Left renal pelvis (tissue), 4 donors: ENCODE data around the gene GRID2. TPM values are rescaled to one million over a fixed set of nuclear protein-coding genes. Genes with fewer than 3 reads are reported as not detected.

ENCODE experiments used
- DNase-seq, 4 donors: peaks; one replicate each; pipeline ENCODE4 v3.0.0-alpha.2; 2013; ENCODE audit warnings: low read depth in 4 of 4, low spot score in 3 of 4
- polyA plus RNA-seq, 4 donors: library from polyadenylated mRNA; unstranded; fragments of 120-200 nt; gene quantifications; one replicate each; pipeline ENCODE4 v1.2.1, GENCODE V29; 2013; ENCODE audit not compliant: insufficient read length in 4 of 4

Gene GRID2
- polyA plus RNA-seq, 4 donors = 2.9 to 7.1 (median 3.4) TPM

DNA sequence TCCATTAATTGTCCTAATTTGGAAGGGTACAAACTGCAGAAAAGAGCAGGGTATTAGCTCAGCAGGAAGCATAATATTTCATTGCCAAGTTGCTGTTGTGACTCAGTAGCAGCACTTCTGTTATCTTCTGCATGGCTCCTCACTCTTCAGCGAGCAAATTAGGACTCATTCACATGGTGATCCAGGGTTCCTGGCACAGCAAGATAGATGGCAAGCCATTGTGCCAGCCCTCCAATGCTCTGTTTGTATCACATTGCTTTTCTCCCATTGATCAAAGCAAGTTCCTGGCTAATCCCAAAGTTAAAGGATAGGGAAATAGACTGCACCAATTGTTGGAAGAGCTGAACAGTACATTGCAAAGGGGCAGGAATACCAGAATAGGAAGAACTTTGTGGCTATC is 1142.3 kb downstream of the GRID2 start:
- DNase-seq = no peak

DNA sequence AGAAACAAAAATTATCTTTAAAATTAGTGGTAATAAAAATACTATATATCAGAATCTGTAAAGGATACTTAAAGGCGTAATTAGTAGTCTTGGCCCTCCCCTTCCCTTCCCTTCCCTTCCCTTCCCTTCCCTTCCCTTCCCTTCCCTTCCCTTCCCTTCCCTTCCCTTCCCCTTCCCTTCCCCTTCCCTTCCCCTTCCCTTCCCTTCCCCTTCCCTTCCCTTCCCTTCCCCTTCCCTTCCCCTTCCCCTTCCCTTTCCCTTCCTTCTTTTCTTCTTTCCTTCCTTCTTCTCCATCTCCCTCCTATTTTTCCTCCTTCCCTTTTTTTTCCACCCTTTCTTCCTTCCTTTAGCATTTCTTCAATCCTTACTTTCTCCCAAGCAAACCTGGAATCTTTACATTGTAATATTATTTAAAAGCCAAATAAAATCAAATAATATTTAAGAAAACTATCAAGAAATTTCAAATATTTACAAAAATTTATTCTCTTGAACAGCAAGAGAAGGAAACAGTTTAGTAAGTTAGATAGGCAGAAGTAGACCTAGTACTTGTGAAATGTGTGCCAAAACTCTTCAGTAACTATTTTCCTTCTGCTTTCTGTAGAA is 1145.0 kb downstream of the GRID2 start:
- DNase-seq = no peak

DNA sequence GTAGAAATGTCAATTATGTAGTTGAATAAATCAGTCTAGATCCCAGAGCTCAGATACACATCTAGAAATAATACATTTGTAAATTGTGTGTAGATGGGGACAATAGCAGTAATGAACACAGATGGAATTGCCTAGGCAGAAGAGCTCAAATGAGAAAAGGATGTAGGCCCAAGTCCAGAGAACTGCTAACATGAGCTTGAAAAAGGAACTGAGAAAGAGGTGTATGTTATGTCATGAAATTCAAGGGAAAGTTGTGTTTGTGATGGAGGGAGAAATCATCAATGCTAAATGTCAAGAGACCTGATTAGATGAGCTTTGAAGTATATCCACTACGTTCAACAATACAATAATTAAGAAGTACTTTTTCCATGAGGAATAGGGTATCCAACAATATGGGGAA is 1148.2 kb downstream of the GRID2 start:
- no peak for DNase-seq

- no peak for DNase-seq
These were observed 1157.8 kb downstream of the GRID2 start for GRCh38 chr4:93461541-93461940.

- DNase-seq = no peak
These were observed 1162.7 kb downstream of the GRID2 start for GRCh38 chr4:93466446-93466845.

- no peak for DNase-seq
These were observed 1163.9 kb downstream of the GRID2 start for GRCh38 chr4:93467484-93468155.

DNA sequence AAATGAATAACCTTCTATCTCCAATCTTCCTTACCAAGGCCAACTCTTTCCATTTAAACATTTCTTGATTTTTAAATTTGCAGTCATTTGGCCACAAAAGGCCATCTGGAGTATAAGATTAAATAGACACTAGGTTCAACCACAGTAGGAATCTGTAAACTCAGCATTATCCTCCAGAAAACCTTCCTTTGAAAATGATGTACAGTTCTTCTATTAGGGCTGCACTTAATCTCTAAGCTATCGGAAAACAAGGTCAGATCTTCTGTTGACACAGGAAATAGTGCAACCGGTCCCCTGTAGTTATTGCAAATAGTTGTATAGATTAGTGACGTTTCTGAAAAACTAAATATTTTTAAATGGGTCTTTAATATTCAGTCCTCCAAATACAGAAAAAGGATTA is 1165.8 kb downstream of the GRID2 start:
- DNase-seq = no peak

DNA sequence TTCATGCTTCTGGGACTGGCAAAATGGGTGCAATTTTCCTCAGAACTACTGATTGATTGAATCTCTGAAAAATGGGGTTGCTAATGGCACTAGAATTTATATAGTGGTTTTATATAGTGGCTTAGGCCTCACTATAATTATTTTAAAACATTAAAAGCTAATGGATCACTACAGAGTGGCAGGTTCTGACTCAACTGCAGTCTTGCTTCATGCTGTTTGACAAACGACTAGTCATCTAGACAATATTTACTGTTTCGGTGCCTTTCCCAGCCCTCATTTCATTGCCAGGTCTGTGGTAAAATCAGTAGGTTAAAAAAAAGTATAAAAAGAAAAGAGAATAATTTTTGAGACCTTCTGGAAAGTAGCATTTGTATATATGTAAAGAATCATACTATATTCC is 1172.0 kb downstream of the GRID2 start:
- no peak for DNase-seq

GRCh38 chr4:93478805-93479204 is 1175.0 kb downstream of the GRID2 start:
- no peak for DNase-seq

DNA sequence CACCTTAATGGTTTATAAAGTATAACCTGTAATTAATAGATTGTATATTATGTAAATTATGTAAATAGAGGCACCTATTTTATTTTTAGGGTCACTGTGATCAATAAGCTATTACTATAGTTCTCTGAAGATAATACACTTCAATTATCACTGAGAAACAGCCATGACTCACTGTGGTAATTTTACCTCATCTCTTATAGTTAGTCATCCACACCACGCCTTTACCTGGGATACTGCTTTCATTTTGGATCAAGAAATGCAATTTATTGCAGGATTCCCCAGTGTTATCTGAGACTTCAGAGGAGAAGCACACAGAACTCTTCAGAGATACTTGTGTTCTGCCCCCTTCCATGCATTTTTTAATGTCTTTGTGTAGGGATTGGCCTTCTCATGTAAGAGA is 1176.7 kb downstream of the GRID2 start:
- no peak for DNase-seq

DNA sequence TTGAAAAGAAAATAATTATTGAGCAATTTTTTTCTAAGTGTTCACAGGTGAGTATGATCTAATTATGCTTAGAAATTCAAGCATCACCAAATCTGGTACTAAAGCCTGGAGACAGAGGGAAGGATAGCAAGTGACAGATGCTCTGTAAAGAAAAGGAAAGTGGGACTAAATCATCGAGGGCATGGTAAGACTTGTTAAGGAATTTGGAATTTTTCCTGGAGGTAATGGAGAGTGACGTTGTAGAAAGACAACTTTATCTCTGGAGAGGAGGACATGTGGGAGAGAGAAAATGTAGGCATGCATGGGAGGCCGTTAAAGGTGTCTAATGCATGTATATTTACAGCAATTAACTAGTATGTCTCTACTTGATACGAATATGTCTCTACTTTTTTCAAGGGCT is 1191.6 kb downstream of the GRID2 start:
- DNase-seq = no peak

- no peak for DNase-seq
These were observed 1197.5 kb downstream of the GRID2 start for GRCh38 chr4:93501244-93501643.

GRCh38 chr4:93501946-93502345 is 1198.2 kb downstream of the GRID2 start:
- DNase-seq = no peak

DNA sequence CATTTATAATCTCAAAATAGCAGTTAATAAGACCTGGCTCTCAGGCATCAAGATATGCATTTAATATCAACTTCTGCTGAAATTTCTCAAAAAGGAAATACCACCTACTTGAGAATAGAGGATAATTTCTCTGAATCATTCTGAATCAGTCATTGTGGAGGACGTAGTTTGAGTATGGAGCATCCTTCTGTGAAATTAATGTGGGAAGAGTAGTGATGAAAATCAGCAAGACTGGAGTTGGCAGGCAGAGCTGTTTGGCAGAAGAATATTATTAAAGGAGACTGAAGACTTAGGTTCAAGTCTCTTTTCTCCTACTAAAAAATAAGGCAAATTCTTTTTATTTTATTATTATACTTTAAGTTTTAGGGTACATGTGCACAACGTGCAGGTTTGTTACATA is 1199.2 kb downstream of the GRID2 start:
- no peak for DNase-seq

GRCh38 chr4:93513851-93514250 is 1210.1 kb downstream of the GRID2 start:
- no peak for DNase-seq

- DNase-seq = no peak
These were observed 1211.4 kb downstream of the GRID2 start for GRCh38 chr4:93515208-93515607.

DNA sequence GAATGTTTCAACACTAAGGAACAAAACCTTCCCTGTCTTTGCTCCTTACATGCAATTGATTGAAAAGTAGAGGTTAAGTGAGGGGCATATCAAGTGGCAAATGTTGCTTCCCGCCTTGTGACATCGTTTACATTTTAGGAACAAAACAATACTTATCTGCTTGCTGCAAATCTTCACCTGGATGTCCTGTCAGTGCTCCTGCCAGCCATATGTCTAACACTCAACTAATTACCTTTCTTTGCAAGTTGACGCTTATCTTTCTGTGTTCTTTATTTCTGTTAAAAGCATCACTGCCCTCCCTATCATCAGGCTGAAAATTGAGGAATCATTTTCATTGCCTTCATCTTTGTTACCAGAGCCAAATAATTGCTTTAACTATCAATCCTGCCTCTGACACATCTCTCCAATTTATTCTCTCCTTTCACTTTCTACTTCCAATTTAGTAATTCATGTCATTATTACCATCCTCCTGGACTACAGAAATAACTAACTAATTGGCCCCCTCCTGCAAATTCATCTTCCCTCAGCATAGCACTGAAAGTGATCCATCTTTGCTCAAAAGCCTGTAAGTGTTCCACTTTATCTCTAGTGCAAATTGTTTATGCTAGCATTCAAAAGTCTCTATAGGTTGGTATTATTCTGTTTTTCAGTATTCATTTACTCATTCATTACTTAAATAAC is 1226.1 kb downstream of the GRID2 start:
- no peak for DNase-seq

GRCh38 chr4:93532234-93532633 is 1228.5 kb downstream of the GRID2 start:
- no peak for DNase-seq

- DNase-seq = no peak
These were observed 1236.8 kb downstream of the GRID2 start for GRCh38 chr4:93540562-93540961.

GRCh38 chr4:93561842-93562241 is 1258.1 kb downstream of the GRID2 start:
- no peak for DNase-seq

- DNase-seq = no peak
These were observed 1265.0 kb downstream of the GRID2 start for GRCh38 chr4:93568758-93569157.

DNA sequence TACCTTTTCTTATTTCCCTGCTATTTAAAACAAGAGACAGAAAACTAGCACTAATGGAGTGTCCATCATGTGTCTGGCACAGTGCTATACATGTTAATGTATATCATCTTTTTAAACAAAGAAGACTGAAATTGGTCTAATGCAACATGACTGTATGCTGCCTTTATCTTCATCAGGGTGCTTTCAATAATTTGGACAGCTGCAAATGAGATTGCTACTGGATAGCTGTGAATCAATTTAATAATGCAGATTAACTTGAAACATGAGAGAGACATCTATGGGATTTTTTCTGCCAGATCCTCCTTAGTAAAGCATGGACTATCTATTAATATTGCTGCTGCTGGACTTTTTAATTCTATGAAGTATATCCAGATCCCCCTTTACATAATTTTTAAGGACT is 1269.5 kb downstream of the GRID2 start:
- no peak for DNase-seq
